ENCODE results near the gene TRPV4.

TRPV4 gene

DNA sequence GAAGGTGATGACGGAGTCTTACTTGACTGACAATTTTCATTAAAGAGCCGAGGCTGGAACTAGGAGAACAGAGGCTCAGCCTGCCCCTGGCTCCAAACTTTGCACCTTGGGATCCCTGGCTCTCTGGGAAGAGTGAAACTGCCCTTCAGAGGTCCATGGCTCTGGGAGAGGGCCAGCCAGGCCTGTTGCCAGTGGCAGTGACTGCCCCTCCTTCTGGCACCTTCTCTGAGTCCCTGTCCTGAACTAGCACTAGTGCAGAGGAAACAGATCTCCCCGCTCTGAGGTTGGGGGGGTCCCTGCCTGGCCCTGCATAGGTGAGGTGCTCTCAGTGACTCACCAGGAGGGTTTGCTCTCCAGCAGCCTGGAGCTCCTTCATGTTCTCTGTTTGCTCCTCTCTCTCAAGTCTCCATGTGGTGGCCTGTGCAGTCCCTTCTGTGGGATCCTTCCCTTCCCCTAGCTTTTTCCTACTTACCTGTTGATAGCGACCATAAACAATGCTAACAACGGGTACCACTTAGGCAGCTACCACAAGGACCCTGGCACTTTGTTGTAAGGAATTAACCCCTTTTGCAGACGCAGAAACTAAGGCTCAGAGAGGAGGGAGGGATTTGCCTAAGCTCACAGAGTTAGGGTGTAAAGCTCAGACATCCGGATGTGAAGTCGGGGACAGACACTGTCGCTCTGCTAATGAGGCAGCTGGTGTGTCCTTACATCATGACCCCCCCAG lies 97.2 kb downstream of the TRPV4 start:
- TF ChIP-seq CTCF (conservative IDR thresholded peaks at IDR 0.05; ENCODE audit: control insufficient read depth, insufficient read depth, low read depth, low read length), result no peak
- no peak for DNase-seq (ENCODE audit: low read depth)
- no peak overlapping the region for H3K4me3 ChIP-seq (ENCODE audit: control insufficient read depth, low read depth, low read length)

DNA sequence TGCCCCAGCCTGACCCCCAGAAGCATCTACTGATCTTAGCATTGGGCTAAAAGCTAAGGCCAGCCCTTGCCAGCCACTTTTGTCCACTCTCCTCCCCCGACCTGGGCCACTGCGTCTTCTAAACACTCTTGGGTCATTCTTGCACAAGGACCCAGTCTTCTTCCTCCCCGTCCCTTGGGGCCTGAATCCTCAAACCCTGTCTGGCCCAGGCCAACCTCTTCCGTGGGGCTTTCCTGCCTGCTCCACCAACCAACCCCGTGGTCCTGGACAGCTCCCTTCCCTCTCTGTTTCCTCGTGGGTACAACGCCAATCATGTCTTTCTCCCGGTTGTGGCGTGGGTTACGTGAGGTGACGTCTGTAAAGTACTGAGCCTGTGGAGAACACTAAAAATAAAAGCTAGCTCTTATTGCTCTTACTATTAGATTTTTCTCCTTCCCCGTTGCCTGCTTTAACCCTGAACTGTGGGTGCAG lies 98.1 kb downstream of the TRPV4 start:
- H3K4me3 ChIP-seq (ENCODE audit: control insufficient read depth, low read depth, low read length), result no peak overlapping the region
- DNase-seq (ENCODE audit: low read depth), result no peak
- TF ChIP-seq CTCF (conservative IDR thresholded peaks at IDR 0.05; ENCODE audit: control insufficient read depth, insufficient read depth, low read depth, low read length), result no peak

DNA sequence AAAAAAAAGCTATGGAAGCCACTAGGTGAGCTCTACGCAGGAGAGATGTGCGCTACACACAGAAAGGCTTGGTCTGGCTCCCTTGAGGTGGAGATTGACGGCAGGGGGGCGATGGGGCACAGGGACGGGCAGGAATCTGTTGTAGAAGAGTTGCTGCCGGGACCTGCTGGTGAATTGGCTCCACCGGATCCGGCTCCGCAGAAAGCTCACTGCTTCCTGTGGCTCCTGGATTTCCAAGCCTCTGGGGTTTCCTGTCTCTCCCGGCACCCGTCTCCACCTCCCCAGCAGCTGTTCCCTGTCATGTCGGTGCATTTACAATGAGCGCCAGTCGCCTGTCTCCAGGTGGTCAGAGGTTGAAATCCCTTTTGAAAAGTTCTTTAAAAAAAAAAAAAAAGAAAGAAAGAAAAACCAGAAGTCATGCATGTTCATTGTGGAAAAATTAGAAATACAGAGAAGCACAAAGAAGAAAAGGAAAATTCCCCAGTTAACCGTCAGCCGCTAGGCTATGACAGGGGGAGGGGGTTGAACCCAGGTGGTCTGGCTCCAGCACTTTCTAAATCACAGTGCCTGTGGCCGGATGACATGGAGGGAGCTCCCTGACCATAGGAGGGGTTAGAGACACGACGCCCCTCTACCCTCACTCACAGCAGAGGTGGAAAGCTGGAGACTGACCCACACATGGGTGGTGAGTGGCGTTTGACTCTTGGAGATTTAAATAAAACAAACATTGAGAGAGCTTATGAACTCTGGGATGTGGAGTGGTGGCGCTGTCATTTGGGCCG lies 98.8 kb downstream of the TRPV4 start:
- no peak for TF ChIP-seq CTCF (conservative IDR thresholded peaks at IDR 0.05; ENCODE audit: control insufficient read depth, insufficient read depth, low read depth, low read length)
- DNase-seq (ENCODE audit: low read depth), result no peak
- H3K4me3 ChIP-seq (ENCODE audit: control insufficient read depth, low read depth, low read length), result no peak overlapping the region
